Measurements from ENCODE around the gene UBAC1.
"Not testable (repeated sequence)": the region's sequence is repeated elsewhere in the genome, so short reads cannot be mapped to it uniquely, and the experiment has no call there.

UBAC1 gene

GRCh38 chr9:135896205-135896604 lies 65.0 kb downstream of the UBAC1 start:
- no peak for TF ChIP-seq CTCF (conservative IDR thresholded peaks at IDR 0.05; ENCODE audit: low read depth)
- no peak for DNase-seq (ENCODE audit: low spot score)
- ChIA-PET CTCF (no interaction called here), POLR2A (ENCODE audit: low non-redundant PET) (no interaction called here)
- H3K27ac ChIP-seq, result no peak overlapping the region

DNA sequence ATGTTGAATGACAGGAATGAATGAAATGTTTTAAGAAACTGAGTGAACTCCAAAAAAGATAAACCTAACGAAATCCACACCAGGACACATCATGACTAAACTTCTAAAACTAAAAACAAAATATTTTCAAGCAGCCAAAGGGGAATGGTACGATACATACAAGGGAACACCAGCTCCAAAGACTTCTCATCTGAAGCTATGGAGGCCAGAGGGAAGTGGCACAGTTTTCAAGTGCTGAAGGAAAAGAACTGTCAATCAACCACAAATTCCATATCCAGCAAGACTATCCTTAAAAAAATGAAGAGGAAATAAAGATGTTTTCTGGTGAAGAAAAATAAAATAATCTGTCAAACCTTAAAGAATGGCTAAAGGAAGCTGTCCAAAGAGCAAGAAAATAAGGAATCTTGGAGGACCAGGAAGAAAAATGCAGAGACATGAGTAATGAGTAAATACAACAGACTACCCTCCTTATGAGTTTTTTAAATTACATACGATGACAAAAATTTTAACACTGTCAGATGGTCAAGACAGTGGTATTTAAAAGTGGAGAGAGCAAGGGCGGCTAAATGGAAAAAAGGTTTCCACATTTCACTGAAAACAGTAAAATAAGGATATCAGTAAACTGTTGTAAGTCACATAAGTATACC lies 65.8 kb downstream of the UBAC1 start:
- no peak overlapping the region for H3K27ac ChIP-seq
- no peak for TF ChIP-seq CTCF (conservative IDR thresholded peaks at IDR 0.05; ENCODE audit: low read depth)
- ChIA-PET CTCF (interaction anchor here (1.0 kb wide), 1 partner anchor 227 kb away, joined by 3 read pairs; no protein-coding TSS in a partner anchor), POLR2A (ENCODE audit: low non-redundant PET) (no interaction called here)
- DNase-seq (ENCODE audit: low spot score), result no peak

DNA sequence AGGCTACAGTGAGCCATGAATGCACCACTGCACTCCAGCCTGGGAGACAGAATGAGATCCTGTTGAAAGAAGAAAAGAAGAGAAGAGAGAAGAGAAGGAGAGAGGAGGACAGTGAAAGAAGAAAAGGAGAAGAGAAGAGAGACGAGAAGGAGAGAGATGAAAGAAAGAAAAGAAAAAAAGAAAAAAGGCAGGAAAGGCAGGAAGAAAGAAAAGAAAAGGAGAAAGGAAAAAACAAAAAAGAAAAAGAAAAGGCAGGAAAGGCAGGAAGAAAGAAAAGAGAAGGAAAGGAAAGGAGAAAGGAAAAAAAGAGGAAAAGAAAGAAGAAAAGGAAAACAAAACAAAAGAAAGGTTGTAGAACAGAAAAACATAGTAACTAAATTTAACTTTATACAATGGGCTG lies 68.1 kb downstream of the UBAC1 start:
- TF ChIP-seq CTCF (conservative IDR thresholded peaks at IDR 0.05; ENCODE audit: low read depth), result no peak
- POLR2A ChIA-PET (ENCODE audit: low non-redundant PET), result no interaction called here
- CTCF ChIA-PET, result no interaction called here
- no peak for DNase-seq (ENCODE audit: low spot score)
- H3K27ac ChIP-seq, result no peak overlapping the region

- CTCF ChIA-PET; DNase-seq (ENCODE audit: low spot score); H3K27ac ChIP-seq; POLR2A ChIA-PET (ENCODE audit: low non-redundant PET): not testable (repeated sequence)
These were observed 68.8 kb downstream of the UBAC1 start for GRCh38 chr9:135892327-135892726.

GRCh38 chr9:135891027-135891631 lies 70.0 kb downstream of the UBAC1 start:
- peak; percentile 68 for DNase-seq (ENCODE audit: low spot score)
- CTCF ChIA-PET, result interaction anchor here (0.5 to 0.9 kb wide), 3 partner anchors 58 to 94 kb away, joined by 3 read pairs; no protein-coding TSS in a partner anchor
- TF ChIP-seq CTCF (conservative IDR thresholded peaks at IDR 0.05; ENCODE audit: low read depth), result no peak
- POLR2A ChIA-PET (ENCODE audit: low non-redundant PET), result no interaction called here
- H3K27ac ChIP-seq, result peak overlapping the region; percentile 84

- TF ChIP-seq CTCF (conservative IDR thresholded peaks at IDR 0.05; ENCODE audit: low read depth), result no peak
- DNase-seq (ENCODE audit: low spot score), result peak; percentile 88
- ChIA-PET CTCF (interaction anchor here (0.9 kb wide), 1 partner anchor 93 kb away, joined by 3 read pairs; no protein-coding TSS in a partner anchor), POLR2A (ENCODE audit: low non-redundant PET) (interaction anchor here (0.5 to 0.7 kb wide), 2 partner anchors 38 to 71 kb away, joined by 3 read pairs; no protein-coding TSS in a partner anchor)
- peak overlapping the region; percentile 84 for H3K27ac ChIP-seq
These were observed 70.8 kb downstream of the UBAC1 start for GRCh38 chr9:135890190-135891026.

All from RWPE1 (cell line).